K562 (cell line): ENCODE measurements around the gene PTPN12. TPM values are rescaled to one million over a fixed set of nuclear protein-coding genes. Genes with fewer than 3 reads are reported as not detected.

ENCODE experiments used
- CREBBP ChIP-seq: IDR thresholded peaks from one replicate; pipeline ENCODE4 v1.6.1; 2012; ENCODE audit warnings: low read depth, mild to moderate bottlenecking, control low read depth, inconsistent platforms, low read length
- E2F4 ChIP-seq: sonication (generic); formaldehyde crosslinking; IDR thresholded peaks from 2 replicates; pipeline ENCODE4 v1.8.0; 2022; ENCODE audit warnings: mild to moderate bottlenecking, low read depth, missing genetic modification reagents
- FOXM1 ChIP-seq, 2 experiments: fragments of 450-650 bp in 1 of 2; sonication (generic) in 1 of 2; formaldehyde crosslinking in 1 of 2; IDR thresholded peaks; 2 replicates each; pipeline versions ENCODE4 v1.6.1 to v1.9.0; 2017 to 2022; ENCODE audit warnings: low read depth in 2 of 2, mild to moderate bottlenecking in 2 of 2, missing genetic modification reagents in 1 of 2, moderate library complexity in 1 of 2
- HDAC8 ChIP-seq: fragments of 450-650 bp; IDR thresholded peaks from 2 replicates; pipeline ENCODE4 v1.6.1; 2016; ENCODE audit warnings: mild to moderate bottlenecking, missing genetic modification characterization, moderate library complexity, missing compliant biosample characterization
- MIER1 ChIP-seq: fragments of 450-650 bp; IDR thresholded peaks from 2 replicates; pipeline ENCODE4 v1.6.1; 2016; ENCODE audit warnings: antibody characterized with exemption, mild to moderate bottlenecking, low read depth
- RBM39 ChIP-seq: fragments of 200-400 bp; formaldehyde crosslinking; optimal IDR thresholded peaks from 2 replicates; pipeline ENCODE3; 2018; ENCODE audit warnings: low read depth, low read length
- RREB1 ChIP-seq: fragments of 250-450 bp; sonication (Bioruptor Pico); IDR thresholded peaks from 2 replicates; pipeline ENCODE4 v1.4.0; 2020
- SMAD2 ChIP-seq: fragments of 150-350 bp; IDR thresholded peaks from 2 replicates; pipeline ENCODE4 v1.6.1; 2014; ENCODE audit warnings: low read depth, mild to moderate bottlenecking, low read length
- SREBF1 ChIP-seq: fragments of 150-350 bp; IDR thresholded peaks from 2 replicates; pipeline ENCODE4 v1.6.1; 2014; ENCODE audit warnings: antibody characterized with exemption, low read depth, low read length, borderline replicate concordance
- THAP7 ChIP-seq: fragments of 250-450 bp; sonication (Bioruptor Pico); IDR thresholded peaks from 2 replicates; pipeline ENCODE4 v1.5.0; 2021
- THRB ChIP-seq: fragments of 450-650 bp; formaldehyde crosslinking; conservative IDR thresholded peaks from 2 replicates; pipeline ENCODE4 v1.4.0; 2022; ENCODE audit warnings: mild to moderate bottlenecking, missing genetic modification characterization
- ZNF655 ChIP-seq: fragments of 250-450 bp; sonication (Bioruptor Pico); IDR thresholded peaks from 2 replicates; pipeline ENCODE4 v1.5.0; 2021
- polyA plus RNA-seq, 8 experiments: library from polyadenylated mRNA; depleted of rRNA in 4 of 8; stranded (reverse) in 5 of 8; unstranded in 3 of 8; fragments of >200 nt; fragmentation: Nextera tagmentation in 2 of 8; fragmentation: Illumina TruSeq in 1 of 8; extraction: Ambion mirVana in 2 of 8; extraction: Trizol in 1 of 8; gene quantifications; 2 replicates each; pipeline versions ENCODE4 v1.2.1 to v1.2.3, GENCODE V29; 2011 to 2014; ENCODE audit warnings: inconsistent platforms in 1 of 8, missing spikeins in 1 of 8
- total RNA-seq, 7 experiments: library from RNA; depleted of rRNA in 6 of 7; stranded (reverse); fragments of >200 nt in 6 of 7; fragmentation: Illumina TruSeq in 2 of 7; extraction: Trizol in 2 of 7; gene quantifications; 2 replicates each; pipeline versions ENCODE4 v1.2.1 to v1.2.3, GENCODE V29; 2011 to 2021; ENCODE audit warnings: low replicate concordance in 1 of 7

Gene PTPN12
- total and polyA plus RNA-seq, 9 of the 15 experiments (the other 6 are each of a cell fraction or from before 2014, with no cell fraction given): 15.3 to 79.8 (median 26.6) TPM

- TF ChIP-seq RBM39: no peak
- TF ChIP-seq CREBBP: no peak
- TF ChIP-seq RREB1: no peak
- no peak for TF ChIP-seq SREBF1
- TF ChIP-seq THRB (CRISPR knock-in tag): no peak
- TF ChIP-seq FOXM1 (IDR thresholded peaks at IDR 0.05; ENCODE audit: low read depth): 0 out of 2 replicates have a peak, but pooled peaks have one; percentile 10
- no peak for TF ChIP-seq FOXM1 (CRISPR knock-in tag; IDR thresholded peaks at IDR 0.05; ENCODE audit: low read depth)
- TF ChIP-seq ZNF655: no peak
- TF ChIP-seq HDAC8: no peak
- TF ChIP-seq THAP7 (CRISPR knock-in tag): 0 out of 2 replicates have a peak, but pooled peaks have one; percentile 7
- TF ChIP-seq SMAD2: no peak
- no peak for TF ChIP-seq MIER1
- no peak for TF ChIP-seq E2F4 (CRISPR knock-in tag)
Observed at GRCh38 chr7:77538281-77539212, 1.5 kb downstream of the PTPN12 start (continued).
